Mesendoderm (in vitro differentiated cells): ENCODE data around the gene AGPAT1.
"Not testable (repeated sequence)": the region's sequence is repeated elsewhere in the genome, so short reads cannot be mapped to it uniquely, and the experiment has no call there.

Experiments
- DNase-seq: peaks from one replicate; pipeline ENCODE4 v3.0.0; 2013
- H2AK5ac ChIP-seq: 2 replicates; pipeline ENCODE4 v1.6.1; 2013; ENCODE audit warnings: low read length, inconsistent platforms
- H2BK120ac ChIP-seq: 2 replicates; pipeline ENCODE4 v1.6.1; 2013; ENCODE audit warnings: low read depth, mild to moderate bottlenecking, low read length, moderate library complexity, mixed read lengths
- H2BK15ac ChIP-seq: replicated peaks from 2 replicates; pipeline ENCODE4 v1.6.1; 2013; ENCODE audit warnings: low read depth, mild to moderate bottlenecking, moderate library complexity
- H2BK5ac ChIP-seq: 2 replicates; pipeline ENCODE4 v1.6.1; 2013; ENCODE audit warnings: low read length, inconsistent platforms
- H3K18ac ChIP-seq: 2 replicates; pipeline ENCODE4 v1.6.1; 2013; ENCODE audit warnings: mild to moderate bottlenecking, low read length, mixed read lengths
- H3K23ac ChIP-seq: one replicate; pipeline ENCODE4 v1.6.1; 2013; ENCODE audit warnings: low read length
- H3K27ac ChIP-seq: 2 replicates; pipeline ENCODE4 v1.5.1; 2013; ENCODE audit warnings: low read depth, mild to moderate bottlenecking, inconsistent platforms, low read length, moderate library complexity
- H3K27me3 ChIP-seq: 2 replicates; pipeline ENCODE4 v1.6.1; 2013; ENCODE audit warnings: low read length, control low read depth, mild to moderate bottlenecking, inconsistent platforms; ENCODE audit not compliant: insufficient read depth, poor library complexity
- H3K36me3 ChIP-seq: 2 replicates; pipeline ENCODE4 v1.6.1; 2013; ENCODE audit warnings: low read length, inconsistent platforms; ENCODE audit not compliant: control insufficient read depth, insufficient read depth
- H3K4ac ChIP-seq: one replicate; pipeline ENCODE4 v1.6.1; 2013; ENCODE audit warnings: low read depth, mild to moderate bottlenecking, low read length, moderate library complexity
- H3K4me1 ChIP-seq: 2 replicates; pipeline ENCODE4 v1.6.1; 2013; ENCODE audit warnings: low read depth, low read length, inconsistent platforms; ENCODE audit not compliant: control insufficient read depth
- H3K4me2 ChIP-seq: 2 replicates; pipeline ENCODE4 v1.6.1; 2013; ENCODE audit warnings: low read length
- H3K4me3 ChIP-seq: 2 replicates; pipeline ENCODE4 v1.5.1; 2013; ENCODE audit warnings: mild to moderate bottlenecking, low read length
- H3K56ac ChIP-seq: one replicate; pipeline ENCODE4 v1.6.1; 2013; ENCODE audit warnings: low read length
- H3K79me1 ChIP-seq: 2 replicates; pipeline ENCODE4 v1.6.1; 2013; ENCODE audit warnings: low read length, inconsistent platforms
- H3K79me2 ChIP-seq: 2 replicates; pipeline ENCODE4 v1.6.1; 2013; ENCODE audit warnings: mild to moderate bottlenecking, low read length; ENCODE audit not compliant: control insufficient read depth, insufficient read depth
- H3K9ac ChIP-seq: 2 replicates; pipeline ENCODE4 v1.6.1; 2013; ENCODE audit warnings: low read length, inconsistent platforms
- H4K5ac ChIP-seq: one replicate; pipeline ENCODE4 v1.6.1; 2013; ENCODE audit warnings: low read length
- H4K8ac ChIP-seq: one replicate; pipeline ENCODE4 v1.6.1; 2013; ENCODE audit warnings: low read depth, mild to moderate bottlenecking, control low read depth, low read length, moderate library complexity
- WGBS: extraction: QIAGEN DNeasy Blood & Tissue Kit; methylation state at CpG from one replicate; pipeline ENCODE4 v1.1.7; 2013; ENCODE audit warnings: low lambda C conversion rate, missing lambda C conversion rate; ENCODE audit not compliant: insufficient coverage; ENCODE audit errors: extremely low coverage; 5-methylcytosine and 5-hydroxymethylcytosine counted together

Gene AGPAT1

DNA sequence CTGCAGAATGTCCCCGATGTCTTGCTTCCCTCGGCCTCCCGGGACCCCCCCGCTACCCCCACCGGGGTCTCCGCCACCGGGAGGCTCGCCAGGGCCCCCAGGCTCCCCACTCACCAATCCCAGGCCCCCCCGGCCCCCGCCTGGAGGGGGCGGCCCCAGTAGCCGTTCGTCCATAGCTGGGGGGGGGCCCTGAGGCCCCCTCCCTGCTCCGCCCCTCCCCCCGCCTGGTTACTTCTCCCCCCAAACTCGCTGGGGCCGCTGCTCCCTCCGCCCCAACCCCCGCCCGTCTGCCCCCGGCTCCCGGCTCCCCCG, 13.8 kb upstream of the AGPAT1 start:
- Histone ChIP-seq H3K79me1 (peaks cover 12% of the 10 kb centered on the region), H4K5ac (no peak overlapping the region), H3K9ac (peak overlapping the region; percentile 94), H3K4me1 (peaks cover 14% of the 10 kb centered on the region), H3K36me3 (peaks cover 7% of the 10 kb centered on the region), H2BK15ac (peak overlapping the region; percentile 61), H3K27ac (peak overlapping the region; percentile 42), H2BK5ac (no peak overlapping the region), H2AK5ac (no peak overlapping the region), H3K79me2 (peaks cover 13% of the 10 kb centered on the region), H4K8ac (no peak overlapping the region), H3K56ac (peak overlapping the region; percentile 93), H3K4me3 (peak overlapping the region; percentile 69), H3K27me3 (no peaks in the 10 kb centered on the region), H3K4me2 (peak overlapping the region; percentile 67), H3K4ac (peak overlapping the region; percentile 99), H2BK120ac (peak overlapping the region; percentile 69), H3K23ac (peak overlapping the region; percentile 24), H3K18ac (peak overlapping the region; percentile 99)
- WGBS: no CpG with 5 or more reads among the region's 23 CpGs
- no peak for DNase-seq

DNA sequence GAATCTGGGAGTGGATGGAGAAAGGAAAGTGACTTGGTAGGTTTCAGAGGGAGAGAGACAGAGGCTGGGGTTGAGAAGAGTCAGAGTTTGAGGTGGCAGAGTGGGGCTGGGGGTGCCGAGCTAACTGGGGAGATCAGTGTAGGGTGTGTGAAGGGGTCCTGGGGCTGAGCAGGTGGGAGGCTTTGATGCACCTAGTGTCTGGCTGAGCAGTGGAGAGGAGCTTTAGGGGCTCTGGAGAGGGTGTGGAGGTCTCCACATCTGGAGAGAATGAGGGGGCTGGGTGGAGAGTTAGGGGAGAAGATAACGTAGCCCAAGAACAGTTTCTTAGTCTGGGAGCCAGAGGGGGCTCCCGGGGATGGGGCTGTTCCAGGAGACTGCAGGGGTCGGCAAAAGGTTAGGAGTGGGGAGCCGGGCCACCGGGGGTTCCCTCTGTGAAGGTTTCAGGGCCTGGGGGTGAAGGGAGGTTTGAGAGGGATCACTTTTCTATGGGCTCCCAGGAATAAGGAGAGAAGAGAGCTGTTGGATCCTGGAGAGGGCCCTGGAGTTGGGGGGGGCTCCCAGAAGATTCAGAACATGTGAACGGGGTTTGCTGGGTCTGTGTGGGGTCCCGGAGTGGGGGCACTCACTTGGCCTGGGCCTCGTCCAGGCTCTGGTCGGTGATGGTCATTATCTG, 13.3 kb upstream of the AGPAT1 start:
- no CpG with 5 or more reads among the region's 10 CpGs for WGBS
- H3K79me1 ChIP-seq: peaks cover 12% of the 10 kb centered on the region
- H3K4ac ChIP-seq: peak overlapping the region; percentile 99
- H3K27ac ChIP-seq: peak overlapping the region; percentile 42
- no peak for DNase-seq
- H2BK15ac ChIP-seq: no peak overlapping the region
- H2AK5ac ChIP-seq: peak overlapping the region; percentile 37
- H3K79me2 ChIP-seq: peaks cover 13% of the 10 kb centered on the region
- H4K8ac ChIP-seq: peak overlapping the region; percentile 90
- peak overlapping the region; percentile 67 for H3K4me2 ChIP-seq
- peak overlapping the region; percentile 24 for H3K23ac ChIP-seq
- peaks cover 7% of the 10 kb centered on the region for H3K36me3 ChIP-seq
- peak overlapping the region; percentile 99 for H3K18ac ChIP-seq
- peak overlapping the region; percentile 93 for H3K56ac ChIP-seq
- H2BK120ac ChIP-seq: no peak overlapping the region
- peak overlapping the region; percentile 39 for H2BK5ac ChIP-seq
- peak overlapping the region; percentile 94 for H3K9ac ChIP-seq
- H4K5ac ChIP-seq: no peak overlapping the region
- no peaks in the 10 kb centered on the region for H3K27me3 ChIP-seq
- H3K4me1 ChIP-seq: peaks cover 12% of the 10 kb centered on the region
- peak overlapping the region; percentile 69 for H3K4me3 ChIP-seq

DNA sequence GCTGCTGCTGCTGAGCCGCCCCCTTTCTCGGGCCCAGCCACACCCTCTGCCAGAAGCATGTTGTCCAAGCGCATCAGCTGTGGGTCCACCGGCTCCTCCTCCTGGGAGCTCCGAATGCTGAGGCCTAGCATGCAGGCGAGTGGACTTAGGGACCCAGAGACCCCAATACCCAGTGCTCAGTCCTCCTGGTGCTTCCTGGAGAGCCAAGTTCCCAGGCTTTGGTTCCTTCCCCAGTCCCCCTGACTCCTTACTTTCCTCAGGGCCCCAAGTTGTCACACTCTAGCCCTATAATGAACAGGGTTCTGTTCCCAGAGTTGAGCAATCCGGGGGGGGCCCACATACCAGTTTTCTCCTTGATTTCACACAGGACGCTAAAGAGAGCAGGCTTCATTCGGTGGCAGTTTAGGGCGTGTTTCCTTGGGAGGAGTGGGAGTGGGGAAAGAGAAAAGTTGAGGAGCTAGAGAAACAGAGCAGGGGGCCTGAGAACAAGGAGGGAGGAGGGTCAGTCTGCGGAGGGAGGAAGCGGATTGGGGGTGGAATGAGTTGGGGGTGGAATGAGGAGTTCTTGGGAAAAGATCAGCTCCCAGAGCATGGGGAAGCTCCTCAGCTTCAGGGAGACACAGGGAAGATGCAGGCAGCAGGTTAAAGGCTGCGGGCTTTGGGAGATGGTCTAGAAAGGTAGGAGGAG, 12.6 kb upstream of the AGPAT1 start:
- peak overlapping the region; percentile 35 for H3K23ac ChIP-seq
- H3K18ac ChIP-seq: no peak overlapping the region
- peak overlapping the region; percentile 69 for H3K4me3 ChIP-seq
- H3K79me2 ChIP-seq: peaks cover 13% of the 10 kb centered on the region
- H2BK120ac ChIP-seq: no peak overlapping the region
- H3K36me3 ChIP-seq: peaks cover 7% of the 10 kb centered on the region
- peak overlapping the region; percentile 67 for H3K4me2 ChIP-seq
- WGBS: no CpG with 5 or more reads among the region's 13 CpGs
- no peak overlapping the region for H2BK15ac ChIP-seq
- H2BK5ac ChIP-seq: peak overlapping the region; percentile 19
- peak overlapping the region; percentile 37 for H2AK5ac ChIP-seq
- H3K4me1 ChIP-seq: peaks cover 12% of the 10 kb centered on the region
- no peak for DNase-seq
- H3K4ac ChIP-seq: no peak overlapping the region
- H3K56ac ChIP-seq: peak overlapping the region; percentile 93
- peaks cover 12% of the 10 kb centered on the region for H3K79me1 ChIP-seq
- H3K9ac ChIP-seq: peak overlapping the region; percentile 94
- no peak overlapping the region for H4K8ac ChIP-seq
- H4K5ac ChIP-seq: no peak overlapping the region
- no peaks in the 10 kb centered on the region for H3K27me3 ChIP-seq
- H3K27ac ChIP-seq: peak overlapping the region; percentile 42

DNA sequence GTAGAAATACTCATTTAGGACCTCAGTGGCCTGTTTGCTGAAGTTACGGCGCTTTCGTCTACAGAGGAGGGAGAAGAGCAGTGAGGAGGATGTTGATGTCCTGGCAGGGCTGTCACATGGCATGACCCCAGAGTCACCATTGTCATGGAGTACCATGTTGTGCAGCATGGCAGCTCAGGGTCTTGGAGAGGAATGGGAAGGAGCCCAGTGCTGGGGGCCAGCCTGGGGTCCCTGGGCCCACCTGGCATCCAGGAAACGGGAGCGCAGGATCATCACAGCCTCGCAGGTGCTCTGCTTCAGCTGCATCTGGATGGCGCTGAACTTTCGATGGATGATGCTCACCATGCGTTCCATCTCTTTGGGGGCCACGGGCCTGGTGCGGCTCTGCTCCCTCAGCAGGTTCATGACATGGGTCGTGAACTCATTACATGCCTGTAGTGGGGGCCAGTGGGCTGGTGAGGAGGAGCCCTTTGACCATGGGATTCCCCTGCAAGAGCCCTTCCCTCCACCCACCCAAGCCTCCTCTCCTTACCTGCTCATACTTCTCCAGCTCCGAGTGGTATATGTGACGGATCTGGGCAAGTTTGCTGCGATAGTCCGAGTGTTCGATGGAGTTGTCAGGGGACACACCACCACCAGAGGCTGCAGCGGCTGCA, 12.0 kb upstream of the AGPAT1 start:
- not testable (repeated sequence) for H3K4ac ChIP-seq, H3K9ac ChIP-seq, DNase-seq, H3K56ac ChIP-seq, H3K27ac ChIP-seq, H3K23ac ChIP-seq, H2BK15ac ChIP-seq, H3K4me3 ChIP-seq, H2BK5ac ChIP-seq, H3K36me3 ChIP-seq, H2BK120ac ChIP-seq, H4K8ac ChIP-seq, H3K18ac ChIP-seq, H3K27me3 ChIP-seq, H4K5ac ChIP-seq, H3K4me2 ChIP-seq, H2AK5ac ChIP-seq
- peaks cover 12% of the 10 kb centered on the region for H3K4me1 ChIP-seq
- H3K79me1 ChIP-seq: peaks cover 12% of the 10 kb centered on the region
- H3K79me2 ChIP-seq: peaks cover 13% of the 10 kb centered on the region
- no CpG with 5 or more reads among the region's 18 CpGs for WGBS

DNA sequence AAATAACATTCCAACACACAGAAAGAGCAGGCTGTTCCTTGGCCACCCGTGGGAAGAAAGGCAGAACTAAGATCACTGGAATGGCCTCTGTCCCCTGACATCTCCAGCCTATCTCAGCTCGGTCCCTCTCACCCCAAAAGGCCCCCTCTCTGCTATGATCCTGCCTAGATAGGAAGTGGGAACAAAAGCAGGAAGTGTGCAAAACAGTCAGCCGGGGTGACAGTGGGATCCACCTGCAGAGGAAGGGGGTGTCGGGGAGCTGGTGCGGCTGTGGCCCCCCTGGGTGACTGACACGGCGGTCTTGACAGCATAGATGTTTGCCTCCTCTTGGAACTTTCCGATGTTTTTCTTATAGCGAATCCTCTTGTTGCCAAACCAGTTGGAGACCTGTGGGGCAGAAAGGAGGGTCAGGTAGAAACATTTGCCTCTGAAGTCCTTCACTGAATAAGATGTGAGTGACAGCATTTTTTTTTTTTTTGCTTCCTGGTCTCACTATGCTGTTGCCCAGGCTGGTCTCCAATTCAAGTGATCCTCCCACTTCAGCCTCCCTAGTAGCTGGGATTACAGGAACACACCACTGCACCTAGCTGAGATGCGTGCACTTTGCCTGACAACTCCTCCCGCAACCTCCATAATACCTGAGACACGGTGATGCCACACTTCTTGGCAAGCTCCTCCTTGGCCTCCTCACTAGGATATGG, 11.3 kb upstream of the AGPAT1 start:
- H4K8ac ChIP-seq: no peak overlapping the region
- no peak overlapping the region for H3K18ac ChIP-seq
- H3K4me2 ChIP-seq: no peak overlapping the region
- no peak for DNase-seq
- no peak overlapping the region for H3K9ac ChIP-seq
- H2BK15ac ChIP-seq: no peak overlapping the region
- H3K4ac ChIP-seq: no peak overlapping the region
- no peak overlapping the region for H2BK5ac ChIP-seq
- peaks cover 11% of the 10 kb centered on the region for H3K79me1 ChIP-seq
- no peak overlapping the region for H2BK120ac ChIP-seq
- WGBS: no CpG with 5 or more reads among the region's 12 CpGs
- H2AK5ac ChIP-seq: no peak overlapping the region
- H3K27me3 ChIP-seq: no peaks in the 10 kb centered on the region
- H3K36me3 ChIP-seq: peaks cover 7% of the 10 kb centered on the region
- H3K23ac ChIP-seq: no peak overlapping the region
- H4K5ac ChIP-seq: no peak overlapping the region
- no peak overlapping the region for H3K27ac ChIP-seq
- peaks cover 9% of the 10 kb centered on the region for H3K4me1 ChIP-seq
- H3K79me2 ChIP-seq: peaks cover 13% of the 10 kb centered on the region
- H3K56ac ChIP-seq: no peak overlapping the region
- H3K4me3 ChIP-seq: no peak overlapping the region
